GM12875 (cell line): Measurements from ENCODE around the gene CNKSR3.

Experiments
- H3K4me3 ChIP-seq: one replicate; pipeline ENCODE4 v1.5.1; 2011; ENCODE audit warnings: low read depth, low read length, control low read depth
- CTCF ChIP-seq: IDR thresholded peaks from 2 replicates; pipeline ENCODE4 v1.5.1; 2011; ENCODE audit warnings: low read depth, mild to moderate bottlenecking, control low read depth, inconsistent platforms, low read length, moderate library complexity, borderline replicate concordance; ENCODE audit not compliant: insufficient read depth

CNKSR3 gene

GRCh38 chr6:154434662-154435061 is 75.8 kb downstream of the CNKSR3 start:
- no peak for TF ChIP-seq CTCF
- no peak overlapping the region for H3K4me3 ChIP-seq

GRCh38 chr6:154433477-154434241 is 76.8 kb downstream of the CNKSR3 start:
- no peak for TF ChIP-seq CTCF

DNA sequence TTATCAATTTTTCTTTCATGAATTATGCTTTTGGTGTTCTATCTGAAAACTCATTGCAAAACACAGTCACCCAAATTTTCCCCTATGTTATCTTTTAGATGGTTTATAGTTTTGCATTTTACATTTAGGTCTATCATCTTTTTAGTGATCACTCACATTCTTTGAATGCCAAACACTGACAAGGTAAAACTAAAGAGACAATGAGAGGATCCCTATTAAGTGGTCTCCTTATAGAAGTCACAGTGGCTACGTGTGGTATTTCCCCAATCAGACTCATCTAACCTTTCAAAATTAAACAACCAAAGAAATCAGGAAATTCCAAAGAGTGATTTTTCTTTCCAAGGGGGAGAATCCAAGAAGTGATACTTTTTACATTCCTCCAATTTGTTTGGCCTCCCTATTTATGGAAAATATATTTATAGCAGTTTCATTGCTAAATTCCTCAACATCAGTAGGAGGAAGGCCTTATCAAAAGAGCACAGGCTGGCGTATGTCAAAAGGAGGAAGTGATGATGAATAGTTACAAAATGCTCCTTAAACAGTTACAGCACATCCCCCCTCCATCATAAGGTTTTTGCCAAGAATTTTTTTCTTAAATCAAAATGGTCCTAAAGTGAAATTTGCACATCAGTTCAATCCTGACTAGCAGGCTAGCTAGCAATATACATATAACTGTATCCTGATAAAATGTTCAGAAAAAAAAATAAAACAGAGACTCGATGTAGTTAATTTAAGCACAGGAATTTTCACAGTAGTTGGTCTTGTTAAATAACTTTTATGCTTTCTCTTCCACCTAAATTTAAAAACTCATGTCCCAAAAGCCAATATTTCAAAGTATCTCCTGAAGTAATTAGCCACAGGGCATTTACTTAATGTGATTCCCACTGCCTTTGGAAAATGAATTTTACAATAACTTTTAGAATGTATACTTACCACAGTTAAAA is 77.7 kb downstream of the CNKSR3 start:
- no peak overlapping the region for H3K4me3 ChIP-seq
- TF ChIP-seq CTCF, result no peak

More at GRCh38 chr6:154433477-154434241, 76.8 kb downstream of the CNKSR3 start:
- H3K4me3 ChIP-seq, result no peak overlapping the region

DNA sequence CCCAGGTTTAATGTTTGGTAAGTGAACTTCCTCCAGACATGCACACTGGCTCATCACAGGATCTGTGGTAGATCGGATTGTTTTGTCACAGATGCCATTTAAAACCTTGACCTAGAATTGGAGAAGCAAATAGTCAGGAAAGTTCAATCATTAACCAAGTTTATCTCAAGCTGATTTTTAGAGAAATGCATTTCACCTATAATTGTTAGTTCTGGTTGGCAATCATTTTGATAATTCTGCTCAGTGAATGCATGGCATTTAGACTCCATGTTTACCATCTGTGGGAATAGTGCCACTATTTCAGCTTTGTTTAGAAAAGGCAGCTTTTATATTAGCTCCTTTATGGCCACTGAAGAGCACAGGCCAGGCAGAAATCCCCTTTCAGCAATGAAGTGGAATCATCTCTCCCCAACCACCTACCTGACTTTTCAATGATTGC is 80.0 kb downstream of the CNKSR3 start:
- TF ChIP-seq CTCF, result no peak
- no peak overlapping the region for H3K4me3 ChIP-seq

DNA sequence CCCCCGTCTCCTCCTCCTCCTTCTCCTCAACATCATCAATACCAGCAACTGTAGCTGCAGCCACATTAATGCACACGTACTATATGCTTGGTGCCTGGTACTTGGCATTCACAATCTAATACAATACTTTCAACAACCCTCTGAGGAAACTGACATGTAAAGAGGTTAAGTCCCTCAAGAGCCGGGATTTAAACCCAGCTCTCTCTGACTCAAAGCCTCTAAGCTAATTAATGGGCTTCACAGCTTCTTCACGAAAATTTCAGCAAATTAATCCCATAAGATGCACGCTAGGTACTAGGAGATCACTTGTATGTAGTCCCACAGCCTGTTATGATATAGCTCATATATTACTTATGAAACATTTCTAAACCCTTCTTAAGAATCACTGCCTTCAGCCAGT is 80.8 kb downstream of the CNKSR3 start:
- no peak for TF ChIP-seq CTCF
- H3K4me3 ChIP-seq, result no peak overlapping the region

- no peak overlapping the region for H3K4me3 ChIP-seq
- TF ChIP-seq CTCF, result no peak
Measured at GRCh38 chr6:154428897-154429296, 81.6 kb downstream of the CNKSR3 start.
